Keratinocyte (primary cell): Measurements from ENCODE around the gene EFHD2. TPM values are rescaled to one million over a fixed set of nuclear protein-coding genes. Genes with fewer than 3 reads are reported as not detected.

Experiments
- DNase-seq: peaks from one replicate; pipeline ENCODE4 v3.0.0-alpha.2; 2011; ENCODE audit warnings: low read depth, missing footprints, low spot score
- FAIRE-seq: peaks from 2 replicates; lab custom pipeline; 2011; peaks lifted over from hg19 to GRCh38; lab: Jason Lieb, UNC
- H2AFZ ChIP-seq: 2 replicates; pipeline ENCODE4 v1.6.0; 2012; ENCODE audit warnings: low read length, control low read depth, inconsistent platforms; ENCODE audit not compliant: control insufficient read depth
- H3K27ac ChIP-seq: 2 replicates; pipeline ENCODE4 v1.5.1; 2011; ENCODE audit warnings: low read length; ENCODE audit not compliant: control insufficient read depth, insufficient read depth
- H3K27me3 ChIP-seq: 3 replicates; pipeline ENCODE4 v1.6.0; 2011; ENCODE audit warnings: low read length; ENCODE audit not compliant: control insufficient read depth, insufficient read depth; ENCODE audit errors: extremely low read depth
- H3K36me3 ChIP-seq, 2 experiments: 2 replicates in 1 of 2; 3 replicates in 1 of 2; pipeline ENCODE4 v1.5.1; 2011; ENCODE audit warnings: low read length in 2 of 2, mild to moderate bottlenecking in 1 of 2; ENCODE audit not compliant: control insufficient read depth in 2 of 2, insufficient read depth in 2 of 2; ENCODE audit errors: extremely low read depth in 1 of 2
- H3K4me1 ChIP-seq: 3 replicates; pipeline ENCODE4 v1.5.1; 2011; ENCODE audit warnings: low read length; ENCODE audit not compliant: control insufficient read depth, insufficient read depth; ENCODE audit errors: extremely low read depth
- H3K4me2 ChIP-seq: 3 replicates; pipeline ENCODE4 v1.6.0; 2011; ENCODE audit warnings: low read depth, low read length; ENCODE audit not compliant: control insufficient read depth, insufficient read depth; ENCODE audit errors: extremely low read depth
- H3K4me3 ChIP-seq, 3 experiments: fragments of 200-600 bp in 1 of 3; sonication (generic) in 1 of 3; 2 replicates in 2 of 3; 3 replicates in 1 of 3; pipeline ENCODE4 v1.5.1; 2011 to 2016; ENCODE audit warnings: low read length in 3 of 3, mild to moderate bottlenecking in 3 of 3, control low read depth in 2 of 3, inconsistent platforms in 1 of 3, low read depth in 1 of 3, mixed read lengths in 1 of 3, mixed run types in 1 of 3, moderate library complexity in 1 of 3; ENCODE audit not compliant: control insufficient read depth in 2 of 3, insufficient read depth in 2 of 3; ENCODE audit errors: extremely low read depth in 1 of 3
- H3K79me2 ChIP-seq: 2 replicates; pipeline ENCODE4 v1.6.0; 2012; ENCODE audit warnings: low read length; ENCODE audit not compliant: control insufficient read depth, insufficient read depth
- H3K9ac ChIP-seq: 3 replicates; pipeline ENCODE4 v1.6.0; 2011; ENCODE audit warnings: low read length; ENCODE audit not compliant: control insufficient read depth, insufficient read depth; ENCODE audit errors: extremely low read depth
- H3K9me1 ChIP-seq: 3 replicates; pipeline ENCODE4 v1.6.0; 2011; ENCODE audit warnings: low read length; ENCODE audit not compliant: control insufficient read depth, insufficient read depth; ENCODE audit errors: extremely low read depth
- H3K9me3 ChIP-seq: 2 replicates; pipeline ENCODE4 v1.5.1; 2012; ENCODE audit warnings: low read depth, low read length; ENCODE audit not compliant: control insufficient read depth
- H4K20me1 ChIP-seq: 3 replicates; pipeline ENCODE4 v1.6.0; 2011; ENCODE audit warnings: low read length; ENCODE audit not compliant: control insufficient read depth, insufficient read depth; ENCODE audit errors: extremely low read depth
- EZH2 ChIP-seq: IDR thresholded peaks from one replicate; pipeline ENCODE4 v1.6.1; 2012; ENCODE audit warnings: inconsistent platforms, mild to moderate bottlenecking, low read length, moderate library complexity
- dilution Hi-C: fragments of 300-500 bp; cut with MboI; formaldehyde crosslinking; loops from one replicate; pipeline ENCODE4 v1.7.0; 2020; ENCODE audit warnings: low sequenced_read_pairs; ENCODE audit not compliant: extremely low pct_ligation_motif_present
- polyA plus RNA-seq, 5 experiments: library from polyadenylated mRNA; depleted of rRNA in 3 of 5; stranded (reverse) in 3 of 5; stranded (forward) in 1 of 5; unstranded in 1 of 5; fragments of >200 nt; gene quantifications; 1 replicate in 1 of 5; 2 replicates in 3 of 5; 3 replicates in 1 of 5; pipeline versions ENCODE4 v1.2.1 to v1.2.3, GENCODE V29; 2011 to 2012; ENCODE audit warnings: missing spikeins in 2 of 5, low read depth in 1 of 5, low replicate concordance in 1 of 5
- TF ChIP-seq, protein P1 (sequence below), 3 experiments: IDR thresholded peaks in 1 of 3; conservative IDR thresholded peaks in 1 of 3; optimal IDR thresholded peaks in 1 of 3; 2 replicates in 2 of 3; 3 replicates in 1 of 3; pipeline versions ENCODE3 to v1.5.1; 2011; ENCODE audit warnings: low read length in 3 of 3, mild to moderate bottlenecking in 3 of 3, moderate library complexity in 2 of 3, control low read depth in 1 of 3, inconsistent platforms in 1 of 3; ENCODE audit not compliant: insufficient read depth in 2 of 3; ENCODE audit errors: extremely low read depth in 1 of 3

The EFHD2 gene
- polyA plus RNA-seq, 1 donor (not counting 4 experiments of a cell fraction or from before 2014, with no cell fraction given): 47.6 TPM

DNA sequence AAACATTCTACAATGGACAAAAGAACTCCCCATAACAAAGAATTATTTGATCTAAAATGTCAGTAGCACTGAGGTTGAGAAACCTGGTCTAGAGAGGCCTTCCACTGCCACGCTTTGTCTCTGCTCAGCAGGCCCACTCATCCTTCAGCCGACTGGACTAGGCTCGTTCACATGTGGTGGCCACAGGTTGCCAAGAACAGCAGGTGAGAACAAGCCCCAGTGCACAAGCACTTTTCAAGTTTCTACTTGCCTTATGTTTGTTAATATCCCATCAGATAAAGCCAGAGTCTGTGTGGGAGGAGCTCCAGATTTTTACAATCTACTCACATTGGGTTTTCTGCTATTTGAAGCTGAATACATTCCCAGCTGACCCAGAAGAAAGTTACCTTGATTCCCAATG lies 9.1 kb upstream of the EFHD2 start:
- H3K27ac ChIP-seq: peak overlapping the region; percentile 47
- H4K20me1 ChIP-seq: no peaks in the 10 kb centered on the region
- H3K9me3 ChIP-seq: no peaks in the 10 kb centered on the region
- no peaks in the 10 kb centered on the region for H3K9me1 ChIP-seq
- no peaks in the 10 kb centered on the region for H3K79me2 ChIP-seq
- peak overlapping the region; percentile 31 for H2AFZ ChIP-seq
- H3K36me3 ChIP-seq: no peaks in the 10 kb centered on the region
- no peak overlapping the region for H3K9ac ChIP-seq
- H3K4me2 ChIP-seq: peak overlapping the region; percentile 63
- H3K27me3 ChIP-seq: no peaks in the 10 kb centered on the region
- peaks cover 14% of the 10 kb centered on the region for H3K4me1 ChIP-seq
- DNase-seq: peak; percentile 72
- dilution Hi-C loops: no loop called here
- TF ChIP-seq EZH2: no peak
- TF ChIP-seq, protein P1, sequence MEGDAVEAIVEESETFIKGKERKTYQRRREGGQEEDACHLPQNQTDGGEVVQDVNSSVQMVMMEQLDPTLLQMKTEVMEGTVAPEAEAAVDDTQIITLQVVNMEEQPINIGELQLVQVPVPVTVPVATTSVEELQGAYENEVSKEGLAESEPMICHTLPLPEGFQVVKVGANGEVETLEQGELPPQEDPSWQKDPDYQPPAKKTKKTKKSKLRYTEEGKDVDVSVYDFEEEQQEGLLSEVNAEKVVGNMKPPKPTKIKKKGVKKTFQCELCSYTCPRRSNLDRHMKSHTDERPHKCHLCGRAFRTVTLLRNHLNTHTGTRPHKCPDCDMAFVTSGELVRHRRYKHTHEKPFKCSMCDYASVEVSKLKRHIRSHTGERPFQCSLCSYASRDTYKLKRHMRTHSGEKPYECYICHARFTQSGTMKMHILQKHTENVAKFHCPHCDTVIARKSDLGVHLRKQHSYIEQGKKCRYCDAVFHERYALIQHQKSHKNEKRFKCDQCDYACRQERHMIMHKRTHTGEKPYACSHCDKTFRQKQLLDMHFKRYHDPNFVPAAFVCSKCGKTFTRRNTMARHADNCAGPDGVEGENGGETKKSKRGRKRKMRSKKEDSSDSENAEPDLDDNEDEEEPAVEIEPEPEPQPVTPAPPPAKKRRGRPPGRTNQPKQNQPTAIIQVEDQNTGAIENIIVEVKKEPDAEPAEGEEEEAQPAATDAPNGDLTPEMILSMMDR (optimal IDR thresholded peaks at IDR 0.05 in 1 of 3, IDR thresholded peaks at IDR 0.05 in 1 of 3, conservative IDR thresholded peaks at IDR 0.05 in 1 of 3; ENCODE audit: extremely low read depth in 1 of 3, insufficient read depth in 2 of 3, low read length in 3 of 3): no peak
- FAIRE-seq: peak; percentile 99
- peak overlapping the region in 1 of 3 experiments; percentile 16 for H3K4me3 ChIP-seq

DNA sequence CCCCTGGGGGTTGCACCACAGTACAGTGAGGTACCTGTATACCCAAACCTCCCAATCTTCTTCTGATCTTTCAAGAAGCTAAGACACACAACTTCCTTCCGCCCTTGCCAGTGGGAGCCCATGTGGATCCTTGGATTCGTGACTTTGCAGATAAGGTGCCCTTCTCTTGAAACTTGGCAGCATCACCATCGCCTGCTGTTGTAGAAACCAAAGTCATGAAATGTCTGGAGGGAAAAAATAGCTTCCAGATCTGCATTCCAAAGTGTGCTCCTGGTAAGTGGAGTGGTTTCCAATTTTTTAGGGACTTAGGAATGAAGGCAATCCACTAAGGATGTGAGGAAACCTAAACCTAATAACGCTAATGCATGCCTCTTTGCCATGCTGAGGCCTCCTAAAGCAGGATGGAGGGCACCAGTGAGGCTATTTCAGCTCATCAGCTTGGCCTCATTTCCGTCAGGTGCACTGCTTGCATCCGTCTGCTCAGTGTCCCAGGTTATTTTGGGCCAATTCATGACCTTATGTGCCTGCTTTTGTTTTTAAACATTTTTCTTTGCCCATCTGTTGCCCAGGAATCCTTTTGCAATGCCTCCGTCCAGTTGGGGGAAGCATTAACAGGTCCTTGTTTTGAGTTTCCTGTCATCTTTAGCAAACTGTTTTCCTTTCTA lies 8.2 kb upstream of the EFHD2 start:
- H3K36me3 ChIP-seq: no peaks in the 10 kb centered on the region
- no peaks in the 10 kb centered on the region for H4K20me1 ChIP-seq
- peak overlapping the region; percentile 63 for H3K4me2 ChIP-seq
- H3K9ac ChIP-seq: no peak overlapping the region
- no peaks in the 10 kb centered on the region for H3K9me1 ChIP-seq
- no peak overlapping the region for H2AFZ ChIP-seq
- no peaks in the 10 kb centered on the region for H3K27me3 ChIP-seq
- H3K9me3 ChIP-seq: no peaks in the 10 kb centered on the region
- peaks cover 14% of the 10 kb centered on the region for H3K4me1 ChIP-seq
- FAIRE-seq (no peak), DNase-seq (no peak)
- no peak for TF ChIP-seq EZH2
- TF ChIP-seq, protein P1 (optimal IDR thresholded peaks at IDR 0.05 in 1 of 3, IDR thresholded peaks at IDR 0.05 in 1 of 3, conservative IDR thresholded peaks at IDR 0.05 in 1 of 3; ENCODE audit: extremely low read depth in 1 of 3, insufficient read depth in 2 of 3, low read length in 3 of 3): no peak
- H3K27ac ChIP-seq: no peak overlapping the region
- no peaks in the 10 kb centered on the region for H3K79me2 ChIP-seq
- dilution Hi-C loops: no loop called here
- no peak overlapping the region for H3K4me3 ChIP-seq
